K562 (cell line): ENCODE data around the gene MED29. TPM values are rescaled to one million over a fixed set of nuclear protein-coding genes. Genes with fewer than 3 reads are reported as not detected.

Experiments
- ARID1B ChIP-seq: fragments of 450-650 bp; IDR thresholded peaks from 2 replicates; pipeline ENCODE4 v1.6.1; 2016; ENCODE audit warnings: antibody characterized with exemption, mild to moderate bottlenecking, inconsistent platforms
- ATF3 ChIP-seq, 2 experiments: fragments of 450-650 bp in 1 of 2; sonication (generic) in 1 of 2; formaldehyde crosslinking in 1 of 2; IDR thresholded peaks in 1 of 2; conservative IDR thresholded peaks in 1 of 2; 2 replicates each; pipeline versions ENCODE4 v1.6.1 to v1.8.1; 2016 to 2023; ENCODE audit warnings: mild to moderate bottlenecking in 2 of 2, moderate library complexity in 2 of 2, inconsistent platforms in 1 of 2, missing genetic modification reagents in 1 of 2
- BHLHE40 ChIP-seq: IDR thresholded peaks from 2 replicates; pipeline ENCODE4 v1.6.1; 2011; ENCODE audit warnings: low read length, improper control_type of control experiment
- FOXK1 ChIP-seq: sonication (generic); formaldehyde crosslinking; IDR thresholded peaks from 2 replicates; pipeline ENCODE4 v1.8.0; 2022; ENCODE audit warnings: missing genetic modification reagents, mild to moderate bottlenecking, borderline replicate concordance
- JUND ChIP-seq, 2 experiments: IDR thresholded peaks; 2 replicates in 1 of 2; 3 replicates in 1 of 2; pipeline ENCODE4 v1.6.1; 2011; ENCODE audit warnings: borderline replicate concordance in 2 of 2, low read depth in 2 of 2, low read length in 2 of 2, improper control_type of control experiment in 1 of 2, missing biosample characterization in 1 of 2, missing genetic modification characterization in 1 of 2, missing genetic modification reagents in 1 of 2
- KLF13 ChIP-seq: fragments of 450-650 bp; IDR thresholded peaks from 2 replicates; pipeline ENCODE4 v1.6.1; 2016; ENCODE audit warnings: missing genetic modification characterization, low read depth, mild to moderate bottlenecking, missing compliant biosample characterization, moderate library complexity, borderline replicate concordance
- MTA1 ChIP-seq: fragments of 450-650 bp; IDR thresholded peaks from 2 replicates; pipeline ENCODE4 v1.6.1; 2017; ENCODE audit warnings: borderline replicate concordance
- MYC ChIP-seq, 2 experiments: fragments of 250-450 bp in 1 of 2; sonication (Bioruptor Pico) in 1 of 2; IDR thresholded peaks; 2 replicates each; pipeline versions ENCODE4 v1.5.1 to v1.6.1; 2012 to 2021; ENCODE audit warnings: low read depth in 2 of 2, borderline replicate concordance in 1 of 2, improper control_type of control experiment in 1 of 2, low read length in 1 of 2, mild to moderate bottlenecking in 1 of 2, moderate library complexity in 1 of 2
- PATZ1 ChIP-seq: fragments of 250-450 bp; sonication (Bioruptor Pico); IDR thresholded peaks from 2 replicates; pipeline ENCODE4 v1.5.0; 2020; ENCODE audit warnings: mild to moderate bottlenecking, borderline replicate concordance
- RCOR1 ChIP-seq, 2 experiments: IDR thresholded peaks; 2 replicates each; pipeline ENCODE4 v1.6.1; 2012; ENCODE audit warnings: low read depth in 2 of 2, low read length in 2 of 2, borderline replicate concordance in 1 of 2, improper control_type of control experiment in 1 of 2
- SMARCC2 ChIP-seq: fragments of 450-650 bp; IDR thresholded peaks from 2 replicates; pipeline ENCODE4 v1.6.1; 2017; ENCODE audit warnings: antibody characterized with exemption, moderate library complexity, mild to moderate bottlenecking, low read depth
- SMARCE1 ChIP-seq: fragments of 450-650 bp; IDR thresholded peaks from 2 replicates; pipeline ENCODE4 v1.7.1; 2016; ENCODE audit warnings: mild to moderate bottlenecking
- TEAD4 ChIP-seq, 2 experiments: sonication (generic) in 1 of 2; formaldehyde crosslinking in 1 of 2; IDR thresholded peaks; 2 replicates each; pipeline versions ENCODE4 v1.6.1 to v1.8.0; 2012 to 2022; ENCODE audit warnings: borderline replicate concordance in 1 of 2, inconsistent platforms in 1 of 2, low read length in 1 of 2, mild to moderate bottlenecking in 1 of 2, missing genetic modification reagents in 1 of 2
- THRAP3 ChIP-seq: fragments of 450-650 bp; IDR thresholded peaks from 2 replicates; pipeline ENCODE4 v1.6.1; 2016; ENCODE audit warnings: mild to moderate bottlenecking, inconsistent platforms, borderline replicate concordance
- TRIM24 ChIP-seq, 2 experiments: fragments of 450-650 bp; IDR thresholded peaks; 2 replicates each; pipeline ENCODE4 v1.6.1; 2016
- ZEB2 ChIP-seq: fragments of 450-650 bp; IDR thresholded peaks from 2 replicates; pipeline ENCODE4 v1.6.1; 2016
- ZNF717 ChIP-seq: fragments of 250-450 bp; sonication (Bioruptor Pico); IDR thresholded peaks from 2 replicates; pipeline ENCODE4 v1.5.0; 2021
- polyA plus RNA-seq, 8 experiments: library from polyadenylated mRNA; depleted of rRNA in 4 of 8; stranded (reverse) in 5 of 8; unstranded in 3 of 8; fragments of >200 nt; fragmentation: Nextera tagmentation in 2 of 8; fragmentation: Illumina TruSeq in 1 of 8; extraction: Ambion mirVana in 2 of 8; extraction: Trizol in 1 of 8; gene quantifications; 2 replicates each; pipeline versions ENCODE4 v1.2.1 to v1.2.3, GENCODE V29; 2011 to 2014; ENCODE audit warnings: inconsistent platforms in 1 of 8, missing spikeins in 1 of 8
- total RNA-seq, 7 experiments: library from RNA; depleted of rRNA in 6 of 7; stranded (reverse); fragments of >200 nt in 6 of 7; fragmentation: Illumina TruSeq in 2 of 7; extraction: Trizol in 2 of 7; gene quantifications; 2 replicates each; pipeline versions ENCODE4 v1.2.1 to v1.2.3, GENCODE V29; 2011 to 2021; ENCODE audit warnings: low replicate concordance in 1 of 7
- TF ChIP-seq, protein P1 (sequence below): fragments of 450-650 bp; IDR thresholded peaks from 2 replicates; pipeline ENCODE4 v1.6.1; 2016
- TF ChIP-seq, protein P2 (sequence below): fragments of 250-450 bp; sonication (Bioruptor Pico); IDR thresholded peaks from 2 replicates; pipeline ENCODE4 v1.4.0; 2020; ENCODE audit warnings: mild to moderate bottlenecking

MED29 gene
- total and polyA plus RNA-seq, 9 of the 15 experiments (the other 6 are each of a cell fraction or from before 2014, with no cell fraction given) = 1.8 to 22.6 (median 12.4) TPM

DNA sequence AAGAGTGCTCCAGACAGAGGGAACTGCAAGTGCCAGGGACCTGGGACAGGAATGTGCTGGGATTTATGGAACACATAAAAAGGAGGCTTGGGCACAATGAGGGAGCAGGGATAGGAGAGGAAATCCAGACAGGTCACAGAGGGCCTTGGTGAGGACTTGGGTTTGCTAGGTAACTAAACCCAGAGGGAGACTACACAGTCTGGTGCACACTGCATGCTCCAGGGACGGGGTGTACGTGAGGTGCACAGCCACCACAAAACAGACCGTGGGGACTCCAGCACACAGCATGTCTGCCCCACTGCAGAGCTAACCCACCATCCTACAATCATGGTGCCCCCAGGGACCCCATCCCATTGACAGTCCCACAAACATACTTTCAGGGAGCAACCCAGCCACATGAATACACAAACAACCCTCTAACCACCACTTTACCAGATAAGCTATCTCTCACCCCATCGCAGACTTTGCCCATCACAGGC lies 9.9 kb downstream of the MED29 start (continued):
- peak; percentile 88 for TF ChIP-seq SMARCE1
- 0 out of 2 replicates have a peak, but pooled peaks have one; percentile 18 for TF ChIP-seq MYC (IDR thresholded peaks at IDR 0.05; ENCODE audit: low read depth, low read length)
- TF ChIP-seq MYC (CRISPR knock-in tag; IDR thresholded peaks at IDR 0.05; ENCODE audit: borderline replicate concordance, low read depth) = no peak
- peak; percentile 77 for TF ChIP-seq ARID1B
- TF ChIP-seq, protein P1, sequence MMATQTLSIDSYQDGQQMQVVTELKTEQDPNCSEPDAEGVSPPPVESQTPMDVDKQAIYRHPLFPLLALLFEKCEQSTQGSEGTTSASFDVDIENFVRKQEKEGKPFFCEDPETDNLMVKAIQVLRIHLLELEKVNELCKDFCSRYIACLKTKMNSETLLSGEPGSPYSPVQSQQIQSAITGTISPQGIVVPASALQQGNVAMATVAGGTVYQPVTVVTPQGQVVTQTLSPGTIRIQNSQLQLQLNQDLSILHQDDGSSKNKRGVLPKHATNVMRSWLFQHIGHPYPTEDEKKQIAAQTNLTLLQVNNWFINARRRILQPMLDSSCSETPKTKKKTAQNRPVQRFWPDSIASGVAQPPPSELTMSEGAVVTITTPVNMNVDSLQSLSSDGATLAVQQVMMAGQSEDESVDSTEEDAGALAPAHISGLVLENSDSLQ = peak; percentile 32; the same call in 1 of the 2 replicates
- TF ChIP-seq TEAD4 (IDR thresholded peaks at IDR 0.05; ENCODE audit: low read length) = peak; percentile 10; the same call in 1 of the 2 replicates
- TF ChIP-seq TEAD4 (CRISPR knock-in tag; IDR thresholded peaks at IDR 0.05; ENCODE audit: borderline replicate concordance) = no peak
- TF ChIP-seq FOXK1 (CRISPR knock-in tag) = no peak
- 0 out of 2 replicates have a peak, but pooled peaks have one; percentile 32 for TF ChIP-seq SMARCC2
- TF ChIP-seq ZNF717 (CRISPR knock-in tag) = no peak
- TF ChIP-seq JUND (IDR thresholded peaks at IDR 0.05; ENCODE audit: borderline replicate concordance, low read depth, low read length) = no peak; the same call in 1 of the 2 replicates
- peak; percentile 81; the same call in 1 of the 3 replicates for TF ChIP-seq JUND (tag; IDR thresholded peaks at IDR 0.05; ENCODE audit: borderline replicate concordance, low read depth, low read length)
- TF ChIP-seq ATF3 (IDR thresholded peaks at IDR 0.05) = 0 out of 2 replicates have a peak, but pooled peaks have one; percentile 63
- no peak for TF ChIP-seq ATF3 (CRISPR knock-in tag; conservative IDR thresholded peaks at IDR 0.05)
- TF ChIP-seq, protein P2, sequence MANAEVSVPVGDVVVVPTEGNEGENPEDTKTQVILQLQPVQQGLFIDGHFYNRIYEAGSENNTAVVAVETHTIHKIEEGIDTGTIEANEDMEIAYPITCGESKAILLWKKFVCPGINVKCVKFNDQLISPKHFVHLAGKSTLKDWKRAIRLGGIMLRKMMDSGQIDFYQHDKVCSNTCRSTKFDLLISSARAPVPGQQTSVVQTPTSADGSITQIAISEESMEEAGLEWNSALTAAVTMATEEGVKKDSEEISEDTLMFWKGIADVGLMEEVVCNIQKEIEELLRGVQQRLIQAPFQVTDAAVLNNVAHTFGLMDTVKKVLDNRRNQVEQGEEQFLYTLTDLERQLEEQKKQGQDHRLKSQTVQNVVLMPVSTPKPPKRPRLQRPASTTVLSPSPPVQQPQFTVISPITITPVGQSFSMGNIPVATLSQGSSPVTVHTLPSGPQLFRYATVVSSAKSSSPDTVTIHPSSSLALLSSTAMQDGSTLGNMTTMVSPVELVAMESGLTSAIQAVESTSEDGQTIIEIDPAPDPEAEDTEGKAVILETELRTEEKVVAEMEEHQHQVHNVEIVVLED (CRISPR knock-in tag) = no peak
- peak; percentile 57 for TF ChIP-seq ZEB2
- peak in 1 of 2 experiments; percentile 68; a peak in 2 of 4 replicates for TF ChIP-seq RCOR1 (IDR thresholded peaks at IDR 0.05; ENCODE audit: borderline replicate concordance in 1 of 2, low read depth in 2 of 2, low read length in 2 of 2)
- peak; percentile 57; the same call in 1 of the 2 replicates for TF ChIP-seq MTA1
- no peak for TF ChIP-seq THRAP3
- 0 out of 4 replicates have a peak, but pooled peaks of 1 of the 2 experiments have one; percentile 17 for TF ChIP-seq TRIM24 (IDR thresholded peaks at IDR 0.05)
- no peak for TF ChIP-seq PATZ1
- no peak for TF ChIP-seq KLF13 (tag)
- 0 out of 2 replicates have a peak, but pooled peaks have one; percentile 6 for TF ChIP-seq BHLHE40
